GOT3 (cell line): ENCODE results near the gene LTC4S.
"Not testable (repeated sequence)": the region's sequence is repeated elsewhere in the genome, so short reads cannot be mapped to it uniquely, and the experiment has no call there.

ENCODE experiments used
- DNase-seq: peaks from one replicate; lab custom pipeline; 2025; ENCODE audit warnings: mixed read lengths; lab: John Stamatoyannopoulos, UW

LTC4S gene

DNA sequence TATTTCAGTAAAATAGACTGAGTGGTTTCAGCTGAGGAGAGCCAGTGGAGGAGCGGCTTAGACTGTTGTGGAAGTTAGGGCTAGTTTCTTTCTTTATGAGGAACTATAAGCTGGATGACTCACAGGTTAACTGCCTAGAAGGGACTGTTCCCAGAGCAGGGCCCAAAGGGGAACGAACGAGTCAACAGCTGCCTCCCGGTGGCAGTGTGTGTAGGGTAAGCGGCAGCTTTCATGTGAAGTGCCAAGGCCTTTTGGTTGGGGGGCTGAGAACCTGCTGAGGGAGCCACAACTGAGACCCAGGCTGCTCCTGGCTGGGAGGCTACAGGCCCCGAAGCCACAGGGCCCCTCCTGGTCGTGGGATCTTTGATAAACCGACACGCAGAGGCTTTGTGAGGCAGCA lies 33.9 kb downstream of the LTC4S start:
- no peak for DNase-seq

DNA sequence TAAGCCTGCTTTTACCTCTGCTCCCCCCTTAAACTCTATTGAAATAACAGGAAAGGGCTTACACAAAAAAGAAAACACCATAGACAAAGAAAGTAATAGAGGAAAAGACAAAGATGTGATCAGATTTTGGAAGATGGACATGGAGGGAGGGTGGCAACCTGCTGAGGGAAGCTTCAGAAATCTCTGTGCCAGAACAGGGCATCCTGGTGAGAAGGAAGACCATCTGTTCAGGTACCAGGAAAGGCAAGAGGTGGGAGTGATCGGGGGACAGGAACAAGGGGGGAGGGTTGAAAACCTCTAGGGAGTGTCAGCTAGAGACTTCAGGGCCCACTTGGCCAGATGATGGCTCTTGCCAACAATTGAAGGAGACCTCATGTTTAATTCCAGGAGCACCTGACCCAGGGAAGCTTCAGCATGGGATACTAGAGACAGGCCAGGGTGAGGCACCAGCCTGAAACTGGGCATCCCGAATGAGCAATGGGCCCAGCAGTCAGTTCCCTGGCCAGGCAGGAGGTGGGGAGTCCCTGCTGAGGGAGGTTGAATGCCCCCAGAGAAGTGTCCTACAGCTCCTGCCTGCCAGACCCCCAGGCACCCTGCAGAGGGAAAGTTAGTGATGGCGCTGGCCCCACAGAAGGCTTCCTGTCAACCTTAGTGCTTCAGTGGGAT lies 35.1 kb downstream of the LTC4S start:
- DNase-seq: no peak

DNA sequence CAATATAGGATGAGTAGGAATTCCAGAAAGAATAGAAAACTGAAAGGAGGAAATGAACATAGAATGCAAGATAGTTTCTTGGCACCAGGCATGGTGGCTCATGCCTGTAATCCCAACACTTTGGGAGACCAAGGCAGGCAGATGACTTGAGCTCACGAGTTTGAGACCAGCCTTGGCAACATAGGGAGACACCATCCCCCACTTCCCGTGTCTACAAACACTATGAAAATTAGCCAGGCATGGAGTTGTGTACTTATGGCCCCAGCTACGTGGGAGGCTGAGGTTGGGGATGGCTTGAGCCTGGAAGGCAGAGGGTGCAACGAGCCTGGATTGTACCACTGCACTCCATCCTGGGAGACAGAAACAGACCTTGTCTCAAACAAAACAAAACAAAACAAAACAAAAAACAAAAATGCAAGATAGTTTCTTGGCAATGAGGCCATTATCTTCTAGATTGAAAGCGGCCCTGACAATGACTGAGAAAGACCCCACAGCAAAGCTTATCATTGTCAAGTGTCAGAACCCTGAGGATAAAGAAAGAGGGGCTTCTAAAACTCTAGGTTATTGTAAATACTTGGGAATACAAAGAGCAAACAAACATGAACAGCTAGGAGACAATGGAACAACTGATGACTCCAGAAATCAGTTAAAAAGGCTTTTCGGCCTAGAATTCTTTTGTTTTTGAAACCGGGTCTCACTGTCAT lies 36.1 kb downstream of the LTC4S start:
- no peak for DNase-seq

GRCh38 chr5:179830818-179831468 lies 37.2 kb downstream of the LTC4S start:
- no peak for DNase-seq

DNA sequence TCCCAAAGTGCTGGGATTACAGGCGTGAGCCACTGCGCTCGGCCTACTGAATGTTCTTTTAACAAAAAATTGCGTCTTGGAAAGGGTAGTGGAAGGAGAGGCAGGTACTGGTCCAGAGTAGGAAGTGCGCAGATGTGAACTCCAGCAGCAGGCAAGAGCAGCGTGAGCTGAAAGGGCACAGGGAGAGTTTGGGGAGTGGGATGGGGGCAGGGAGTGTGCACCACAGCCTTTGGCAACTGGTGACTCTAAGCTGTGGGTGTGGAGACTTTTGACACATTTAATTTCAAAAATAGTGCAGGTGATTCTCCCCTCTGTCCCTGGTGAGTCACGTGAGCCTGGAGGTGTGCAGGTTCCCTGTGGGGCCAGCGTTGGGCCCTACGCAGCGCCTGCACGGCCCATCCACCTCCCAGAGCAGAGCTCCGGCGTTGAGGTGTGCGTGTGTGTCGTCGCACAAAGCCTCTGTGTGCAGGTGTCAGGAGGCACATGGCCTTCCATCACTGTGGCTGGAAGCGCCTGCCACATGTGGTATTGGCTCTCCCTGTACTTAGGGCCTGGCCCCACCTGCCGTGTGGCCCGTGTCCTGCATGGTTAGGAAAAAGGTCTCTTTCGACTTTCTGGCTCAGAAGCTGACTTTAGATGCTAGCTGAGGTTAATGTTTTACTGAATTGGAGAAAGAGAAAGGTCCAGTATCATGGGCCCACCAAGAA lies 38.4 kb downstream of the LTC4S start:
- no peak for DNase-seq

DNA sequence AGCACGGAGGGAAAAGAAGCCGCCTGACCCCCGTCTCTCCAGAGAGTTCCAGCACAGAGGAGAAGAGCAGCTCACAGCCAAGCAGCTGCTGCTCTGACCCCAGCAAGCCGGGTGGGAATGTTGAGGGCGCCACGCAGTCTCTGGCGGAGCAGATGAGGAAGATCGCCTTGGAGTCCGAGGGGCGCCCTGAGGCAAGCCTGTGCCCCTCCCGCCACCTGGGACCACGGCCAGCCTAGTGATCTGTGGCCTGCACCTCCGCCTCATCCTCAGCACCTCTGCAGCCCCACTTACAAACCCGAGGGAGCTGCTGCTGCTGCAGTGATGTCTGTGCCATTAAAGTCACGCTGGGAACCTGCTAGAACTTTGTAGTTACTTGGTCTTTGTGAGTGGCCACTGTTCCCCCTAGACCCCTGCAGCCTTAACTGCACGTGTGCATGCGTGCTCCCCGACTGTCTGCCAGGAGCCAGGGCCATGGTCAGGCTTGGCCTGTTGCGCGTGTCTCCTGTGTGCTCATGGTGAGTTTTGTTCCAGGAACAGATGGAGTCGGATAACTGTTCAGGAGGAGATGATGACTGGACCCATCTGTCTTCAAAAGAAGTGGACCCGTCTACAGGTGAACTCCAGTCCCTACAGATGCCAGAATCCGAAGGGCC lies 39.4 kb downstream of the LTC4S start:
- DNase-seq: no peak

- DNase-seq: no peak
These were observed 39.9 kb downstream of the LTC4S start for GRCh38 chr5:179833709-179834070.

- DNase-seq: no peak
These were observed 40.3 kb downstream of the LTC4S start for GRCh38 chr5:179834120-179834519.

- not testable (repeated sequence) for DNase-seq
These were observed 41.1 kb downstream of the LTC4S start for GRCh38 chr5:179834871-179835270.

DNA sequence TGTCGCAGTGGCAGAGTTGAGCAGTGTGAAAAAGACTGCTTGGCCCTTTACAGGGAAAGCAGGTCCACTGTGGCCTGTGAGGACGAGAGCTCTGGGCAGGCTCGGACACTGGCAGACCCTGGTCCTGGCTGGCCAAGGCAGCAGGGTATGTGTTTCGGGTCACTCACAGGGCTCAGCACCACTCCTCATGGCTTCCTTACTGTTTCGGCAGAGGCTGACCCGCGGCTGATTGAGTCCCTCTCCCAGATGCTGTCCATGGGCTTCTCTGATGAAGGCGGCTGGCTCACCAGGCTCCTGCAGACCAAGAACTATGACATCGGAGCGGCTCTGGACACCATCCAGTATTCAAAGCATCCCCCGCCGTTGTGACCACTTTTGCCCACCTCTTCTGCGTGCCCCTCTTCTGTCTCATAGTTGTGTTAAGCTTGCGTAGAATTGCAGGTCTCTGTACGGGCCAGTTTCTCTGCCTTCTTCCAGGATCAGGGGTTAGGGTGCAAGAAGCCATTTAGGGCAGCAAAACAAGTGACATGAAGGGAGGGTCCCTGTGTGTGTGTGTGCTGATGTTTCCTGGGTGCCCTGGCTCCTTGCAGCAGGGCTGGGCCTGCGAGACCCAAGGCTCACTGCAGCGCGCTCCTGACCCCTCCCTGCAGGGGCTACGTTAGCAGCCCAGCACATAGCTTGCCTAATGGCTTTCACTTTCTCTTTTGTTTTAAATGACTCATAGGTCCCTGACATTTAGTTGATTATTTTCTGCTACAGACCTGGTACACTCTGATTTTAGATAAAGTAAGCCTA lies 42.6 kb downstream of the LTC4S start:
- DNase-seq: no peak

GRCh38 chr5:179837076-179838011 lies 43.6 kb downstream of the LTC4S start:
- DNase-seq: no peak

- DNase-seq: no peak
These were observed 45.8 kb downstream of the LTC4S start for GRCh38 chr5:179839328-179840256.

GRCh38 chr5:179840321-179840720 lies 46.5 kb downstream of the LTC4S start:
- DNase-seq: no peak

DNA sequence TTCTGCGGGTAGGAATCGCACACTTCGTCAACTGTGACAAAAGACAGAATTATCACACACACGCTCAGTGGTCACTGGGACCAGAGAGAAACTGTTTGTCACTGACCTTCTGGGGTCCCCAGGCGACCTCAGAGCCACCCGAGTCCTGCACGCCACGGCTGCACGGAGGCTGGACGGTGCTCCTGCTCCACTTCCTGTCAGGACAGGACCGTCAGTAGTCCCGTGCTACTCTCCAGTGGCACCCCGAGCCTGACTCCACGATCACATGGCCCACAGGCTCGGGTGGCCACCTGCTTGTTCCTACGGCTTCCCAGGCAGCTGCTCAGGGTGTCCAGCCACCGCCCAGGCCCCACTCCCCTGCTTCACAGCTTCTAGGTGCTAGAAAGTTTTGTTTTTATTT lies 47.0 kb downstream of the LTC4S start:
- no peak for DNase-seq

DNA sequence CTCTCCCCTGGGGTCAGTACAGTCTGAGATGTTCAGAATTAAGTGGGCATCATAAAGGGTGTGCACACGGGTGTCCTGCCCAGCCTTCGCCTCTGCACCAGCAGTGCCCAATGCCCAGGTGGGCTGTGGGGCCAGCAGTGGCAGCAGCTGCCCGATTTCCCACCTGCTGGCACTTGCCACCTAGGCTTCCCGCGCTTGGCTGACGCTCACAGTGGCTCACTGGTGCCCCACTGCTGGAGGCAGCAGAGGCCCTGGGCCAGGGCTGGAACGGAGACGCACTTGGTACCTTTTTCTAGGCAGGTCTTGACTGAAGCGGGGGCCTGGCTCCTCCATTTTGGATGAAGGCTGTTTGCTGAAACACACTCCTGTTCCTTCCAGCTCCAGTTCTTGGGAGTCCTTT lies 47.8 kb downstream of the LTC4S start:
- no peak for DNase-seq
